Cardiac septum (tissue), 1 donor: ENCODE results near the gene COL4A1. TPM values are rescaled to one million over a fixed set of nuclear protein-coding genes. Genes with fewer than 3 reads are reported as not detected.

ENCODE experiments used
- DNase-seq: peaks from one replicate; pipeline ENCODE4 v3.0.0-alpha.2; 2020; ENCODE audit warnings: low spot score
- intact Hi-C: fragments of 100-400 bp; cut with DNase I; formaldehyde crosslinking; loops from one replicate; pipeline ENCODE4 v1.14.0; 2022
- total RNA-seq: library from RNA; stranded (reverse); fragmentation: NEBNext Ultra II Directional; extraction: Animal tissue kit (Norgen Biotek cat#: 25700); gene quantifications from one replicate; pipeline ENCODE4 v1.2.1, GENCODE V29; 2021
- donor health status: DM: no; HTN: no; CAD: no.

COL4A1 gene
- total RNA-seq, 1 donor from 2014 or later: 196 TPM

- DNase-seq: no peak
- intact Hi-C loops: no loop called here
Observed at GRCh38 chr13:110343241-110343865, 36.4 kb upstream of the COL4A1 start.

- no peak for DNase-seq
- intact Hi-C loops: no loop called here
Observed at GRCh38 chr13:110342474-110342873, 35.5 kb upstream of the COL4A1 start.

GRCh38 chr13:110341445-110342244 is 34.7 kb upstream of the COL4A1 start:
- intact Hi-C loops: no loop called here

GRCh38 chr13:110340812-110341444 is 34.0 kb upstream of the COL4A1 start:
- intact Hi-C loops: no loop called here
- peak; percentile 91 for DNase-seq

More at GRCh38 chr13:110341445-110342244, 34.7 kb upstream of the COL4A1 start:
- no peak for DNase-seq

- intact Hi-C loops: no loop called here
Observed at GRCh38 chr13:110339975-110340550, 33.1 kb upstream of the COL4A1 start.

GRCh38 chr13:110339263-110339662 is 32.3 kb upstream of the COL4A1 start:
- intact Hi-C loops: no loop called here

More at GRCh38 chr13:110339975-110340550, 33.1 kb upstream of the COL4A1 start:
- no peak for DNase-seq

GRCh38 chr13:110338441-110339101 is 31.6 kb upstream of the COL4A1 start:
- no peak for DNase-seq
- intact Hi-C loops: no loop called here

More at GRCh38 chr13:110339263-110339662, 32.3 kb upstream of the COL4A1 start:
- no peak for DNase-seq

GRCh38 chr13:110337247-110337646 is 30.3 kb upstream of the COL4A1 start:
- intact Hi-C loops: no loop called here
- DNase-seq: no peak

- no peak for DNase-seq
- intact Hi-C loops: no loop called here
Observed at GRCh38 chr13:110336681-110337080, 29.7 kb upstream of the COL4A1 start.

- DNase-seq: no peak
- intact Hi-C loops: no loop called here
Observed at GRCh38 chr13:110336108-110336507, 29.2 kb upstream of the COL4A1 start.

GRCh38 chr13:110334841-110335490 is 28.0 kb upstream of the COL4A1 start:
- DNase-seq: peak; percentile 61
- intact Hi-C loops: no loop called here

GRCh38 chr13:110334256-110334655 is 27.3 kb upstream of the COL4A1 start:
- DNase-seq: peak; percentile 51
- intact Hi-C loops: no loop called here

- intact Hi-C loops: no loop called here
- DNase-seq: peak; percentile 31
Observed at GRCh38 chr13:110333837-110334236, 26.9 kb upstream of the COL4A1 start.

- intact Hi-C loops: no loop called here
- peak; percentile 61 for DNase-seq
Observed at GRCh38 chr13:110332750-110333149, 25.8 kb upstream of the COL4A1 start.

GRCh38 chr13:110331362-110331761 is 24.4 kb upstream of the COL4A1 start:
- intact Hi-C loops: no loop called here
- peak; percentile 57 for DNase-seq

GRCh38 chr13:110330491-110331011 is 23.6 kb upstream of the COL4A1 start:
- intact Hi-C loops: no loop called here
- DNase-seq: no peak

GRCh38 chr13:110329798-110330461 is 23.0 kb upstream of the COL4A1 start:
- intact Hi-C loops: no loop called here
- DNase-seq: no peak

- intact Hi-C loops: no loop called here
- no peak for DNase-seq
Observed at GRCh38 chr13:110329258-110329657, 22.3 kb upstream of the COL4A1 start.
